GM21390 (cell line): ENCODE measurements around the gene TBX21.
"Not testable (repeated sequence)": the region's sequence is repeated elsewhere in the genome, so short reads cannot be mapped to it uniquely, and the experiment has no call there.

Experiments
- ATAC-seq: cut with Tn5 transposase; IDR thresholded peaks from one replicate; pipeline ENCODE4 v1.9.1; 2021; ENCODE audit not compliant: unreplicated experiment

Gene TBX21

DNA sequence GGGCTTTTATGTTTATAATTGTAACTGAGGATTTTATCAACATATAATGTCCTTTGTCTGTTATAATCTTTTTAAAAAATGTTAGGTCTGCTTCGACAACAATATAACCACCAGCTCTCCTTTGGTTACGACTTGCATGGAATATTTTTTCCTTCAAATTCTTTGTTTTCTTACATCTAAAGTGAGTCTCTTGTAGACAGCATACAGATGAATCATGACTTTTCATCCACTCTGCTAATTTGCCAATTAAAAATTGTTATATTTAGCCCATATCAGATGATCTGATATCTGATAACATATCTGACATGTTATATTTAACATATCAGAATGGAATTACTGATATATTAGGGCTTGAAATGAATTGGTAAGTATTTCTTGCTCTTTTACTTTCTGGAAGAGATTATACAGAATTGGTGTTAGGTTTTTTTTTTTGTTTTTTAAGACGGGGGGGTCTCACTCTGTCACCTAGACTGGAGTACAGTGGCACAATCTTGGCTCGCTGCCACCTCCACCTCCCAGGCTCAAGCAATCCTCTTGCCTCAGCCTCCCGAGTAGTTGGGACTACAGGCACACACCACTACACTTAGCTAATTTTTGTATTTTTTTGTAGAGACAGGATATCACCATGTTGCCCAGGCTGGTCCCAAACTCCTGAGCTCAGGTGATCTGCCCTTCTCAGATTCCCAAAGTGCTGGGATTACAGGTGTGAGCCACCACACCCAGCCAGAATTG, 27.5 kb downstream of the TBX21 start:
- no peak for ATAC-seq

DNA sequence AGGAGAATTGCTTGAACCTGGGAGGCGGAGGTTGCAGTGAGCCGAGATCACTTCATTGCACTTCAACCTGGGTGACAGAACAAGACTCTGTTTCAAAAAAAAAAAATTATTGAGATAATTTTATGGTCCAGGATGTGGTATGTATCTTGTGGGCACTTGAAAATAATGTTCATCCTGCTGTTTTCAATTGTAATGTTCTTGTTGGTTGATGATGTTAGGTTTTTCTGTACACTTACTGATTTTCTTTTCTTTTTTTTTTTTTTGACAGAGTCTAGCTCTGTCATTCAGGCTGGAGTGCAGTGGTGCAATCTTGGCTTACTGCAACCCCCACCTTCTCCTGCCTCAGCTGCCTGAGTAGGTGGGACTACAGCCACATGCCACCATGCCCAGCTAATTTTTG, 29.7 kb downstream of the TBX21 start:
- no peak for ATAC-seq

DNA sequence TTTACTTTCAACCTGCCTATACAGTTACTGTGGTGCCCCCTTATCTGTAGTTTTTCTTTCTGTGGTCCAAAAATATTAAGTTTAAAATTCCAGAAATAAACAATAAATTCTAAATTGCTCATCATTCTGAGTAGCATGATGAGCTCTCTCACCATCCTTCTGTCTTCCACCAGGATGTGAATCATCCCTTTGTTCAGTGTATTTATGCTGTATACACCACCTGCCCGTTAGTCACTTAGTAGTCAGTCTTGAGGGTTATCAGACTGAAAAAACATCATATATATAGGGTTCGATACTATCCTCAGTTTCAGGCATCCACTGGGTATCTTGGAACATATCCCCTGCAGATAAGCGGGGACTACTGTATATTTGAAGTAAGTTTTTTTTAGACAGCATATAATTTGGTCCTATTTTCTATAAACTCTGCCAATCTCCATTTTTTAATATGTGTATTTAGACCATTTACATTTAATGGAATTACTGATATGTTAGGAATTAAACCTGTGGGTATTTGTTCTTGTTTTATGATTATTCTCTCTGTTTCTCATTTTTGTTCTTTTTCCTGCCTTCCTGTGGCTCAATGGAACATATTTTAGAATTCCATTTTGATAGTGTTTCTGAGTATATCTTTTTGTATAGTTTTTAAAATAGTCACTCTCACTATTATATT, 31.0 kb downstream of the TBX21 start:
- no peak for ATAC-seq

GRCh38 chr17:47773649-47774048, 40.6 kb downstream of the TBX21 start:
- ATAC-seq = not testable (repeated sequence)

DNA sequence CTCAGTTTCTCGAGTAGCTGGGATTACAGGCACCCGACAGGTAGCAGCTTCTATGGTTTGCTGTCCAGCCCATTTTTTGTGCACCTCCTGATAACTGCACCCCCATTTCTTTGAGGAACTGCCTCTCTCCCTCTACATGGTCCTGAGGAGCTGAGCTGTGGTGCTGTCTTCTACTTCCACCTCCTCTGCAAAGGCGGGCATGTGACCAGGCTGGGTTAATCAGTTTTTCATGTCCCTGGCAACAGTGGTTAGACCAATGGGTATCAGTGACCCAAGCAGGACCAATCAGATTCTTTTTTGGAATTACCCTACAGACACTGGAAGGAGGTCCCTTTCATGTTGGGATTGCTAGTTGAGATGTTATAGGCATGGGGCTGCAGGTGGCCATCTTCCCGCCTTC, 41.3 kb downstream of the TBX21 start:
- no peak for ATAC-seq

DNA sequence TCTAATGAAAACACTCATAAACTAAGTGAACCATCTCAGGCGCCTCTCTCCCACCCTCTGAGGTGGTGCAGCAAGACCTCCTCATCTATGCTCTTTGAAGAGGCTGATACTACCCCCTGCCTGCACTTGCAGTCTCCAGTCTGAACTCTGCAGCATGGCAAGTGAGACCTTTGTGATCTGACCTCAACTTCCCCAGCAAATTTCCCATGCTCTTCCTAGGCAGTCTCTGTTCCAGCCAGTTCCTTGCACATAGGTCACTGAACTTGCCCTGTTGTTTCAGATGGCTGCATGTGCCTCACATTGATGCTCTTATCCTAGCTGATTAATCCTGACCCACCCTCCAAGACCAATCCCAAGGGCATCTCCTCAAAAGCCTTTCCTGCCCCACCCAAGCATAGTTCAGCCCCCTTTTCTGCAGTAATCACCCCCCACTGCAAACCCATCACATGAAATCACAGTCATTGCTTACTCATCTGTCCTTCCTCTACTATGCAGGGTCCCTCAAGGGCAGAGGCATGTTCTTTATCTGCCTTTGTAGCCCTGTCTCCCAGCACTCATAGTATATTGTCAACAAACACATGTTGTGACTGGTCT, 42.0 kb downstream of the TBX21 start:
- ATAC-seq = no peak

- ATAC-seq = no peak
These were observed 43.5 kb downstream of the TBX21 start for GRCh38 chr17:47776330-47777197.

DNA sequence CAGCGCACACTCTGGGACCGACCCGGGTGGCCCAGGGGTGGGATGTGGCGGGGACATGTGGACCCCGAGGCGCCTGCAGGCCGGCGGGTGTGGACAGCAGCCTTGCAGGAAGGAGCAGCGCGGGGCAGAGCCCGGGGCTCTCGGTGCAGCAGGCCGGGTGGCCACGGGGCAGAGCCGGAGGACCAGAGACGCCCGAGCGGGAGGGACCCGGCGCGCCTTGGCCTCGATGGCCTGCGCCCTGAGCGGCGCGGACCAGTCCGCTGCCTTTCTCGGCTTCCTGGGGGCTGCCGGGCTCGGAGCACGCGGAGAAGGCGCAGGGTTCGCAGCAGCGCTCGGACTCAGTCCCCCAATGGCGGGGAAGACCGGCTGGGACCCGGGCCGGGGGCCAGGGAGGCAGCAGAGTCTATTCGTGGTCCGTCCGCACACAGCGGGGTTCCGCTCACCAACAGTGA, 45.2 kb downstream of the TBX21 start:
- ATAC-seq = no peak

- ATAC-seq = no peak
These were observed 48.4 kb downstream of the TBX21 start for GRCh38 chr17:47781397-47781796.

- no peak for ATAC-seq
These were observed 52.6 kb downstream of the TBX21 start for GRCh38 chr17:47785538-47786123.

DNA sequence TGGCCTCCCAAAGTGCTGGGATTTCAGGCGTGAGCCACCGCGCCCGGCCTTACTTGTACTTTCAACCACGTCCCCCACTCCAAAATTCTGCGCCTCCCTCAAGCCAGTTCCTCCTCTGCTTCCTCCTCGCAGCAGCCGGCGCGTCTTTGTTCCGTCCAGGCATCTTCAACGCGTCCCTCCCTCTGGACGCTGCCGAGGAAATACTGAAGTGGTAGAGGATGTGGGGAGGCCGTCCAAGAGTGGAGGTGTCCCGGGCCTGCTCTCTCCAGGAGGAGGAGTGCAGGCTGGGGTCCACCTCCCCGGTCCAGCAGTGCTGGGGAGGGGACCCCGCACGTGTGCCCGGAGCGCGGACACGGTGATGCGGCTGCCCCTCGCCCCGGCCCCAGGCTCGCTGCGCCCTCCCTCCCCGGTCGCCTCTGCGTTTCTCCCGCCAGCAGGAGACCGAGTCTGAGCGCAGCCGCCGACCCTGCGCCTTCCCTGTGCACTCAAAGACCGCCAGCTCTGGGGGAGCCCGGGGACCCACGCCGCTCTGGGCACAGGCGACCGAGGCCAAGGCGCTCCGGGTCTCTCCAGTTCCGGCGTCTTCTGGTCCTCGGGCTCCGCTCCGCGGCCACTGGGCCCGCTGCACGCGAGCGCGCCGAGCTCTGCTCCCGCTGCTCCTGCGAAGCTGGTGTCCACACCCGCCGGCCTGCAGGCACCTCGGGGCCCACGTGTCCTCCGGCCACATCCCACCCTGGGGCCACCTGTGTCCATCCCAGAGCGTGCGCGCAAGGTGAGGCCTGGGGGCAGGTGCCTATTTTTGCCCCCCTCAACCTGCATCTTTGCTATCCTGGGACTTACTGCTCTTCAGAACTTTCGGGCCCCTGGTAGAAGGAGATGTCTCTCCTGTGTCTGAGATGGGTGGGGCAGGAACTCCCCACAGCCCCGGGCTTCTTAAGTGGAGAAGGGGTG, 56.9 kb downstream of the TBX21 start:
- no peak for ATAC-seq

GRCh38 chr17:47791025-47791424, 58.0 kb downstream of the TBX21 start:
- no peak for ATAC-seq

DNA sequence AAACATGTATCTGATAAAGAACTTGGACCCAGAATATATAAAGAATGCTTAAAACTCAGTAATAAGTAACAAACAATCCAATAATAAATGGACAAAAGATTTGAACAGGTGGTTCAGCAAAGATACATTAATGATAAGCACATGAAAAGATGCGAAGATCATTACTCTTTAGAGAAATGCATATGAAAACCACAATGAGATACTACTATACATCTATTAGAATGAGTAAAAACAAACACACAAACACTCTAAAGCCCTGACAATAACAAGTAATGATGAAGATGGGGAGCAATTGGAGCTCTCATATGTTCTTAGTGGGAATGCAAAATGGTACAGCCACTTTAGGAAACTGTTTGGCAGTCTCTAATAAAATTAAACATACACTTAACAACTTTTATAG, 59.4 kb downstream of the TBX21 start:
- ATAC-seq = no peak

GRCh38 chr17:47792979-47793378, 59.9 kb downstream of the TBX21 start:
- ATAC-seq = no peak
